H9 (cell line): ENCODE measurements around the gene CD4. TPM values are rescaled to one million over a fixed set of nuclear protein-coding genes. Genes with fewer than 3 reads are reported as not detected.

ENCODE experiments used
- DNase-seq: peaks from one replicate; pipeline ENCODE4 v3.0.0-alpha.2; 2017
- H2AFZ ChIP-seq: one replicate; pipeline ENCODE4 v1.6.1; 2013; ENCODE audit warnings: mild to moderate bottlenecking, low read length, control low read depth, moderate library complexity
- H2AK5ac ChIP-seq: 2 replicates; pipeline ENCODE4 v1.6.1; 2013; ENCODE audit warnings: low read length, control low read depth, mixed read lengths; ENCODE audit not compliant: insufficient read length
- H2BK120ac ChIP-seq: one replicate; pipeline ENCODE4 v1.6.1; 2013; ENCODE audit warnings: low read depth, mild to moderate bottlenecking, low read length, control low read depth, inconsistent platforms; ENCODE audit not compliant: poor library complexity, severe bottlenecking
- H2BK12ac ChIP-seq: 2 replicates; pipeline ENCODE4 v1.6.1; 2013; ENCODE audit warnings: low read length, control low read depth, mixed read lengths, low read depth; ENCODE audit not compliant: insufficient read length
- H2BK15ac ChIP-seq: 2 replicates; pipeline ENCODE4 v1.6.1; 2013; ENCODE audit warnings: low read depth, low read length, control low read depth
- H2BK20ac ChIP-seq: one replicate; pipeline ENCODE4 v1.6.1; 2013; ENCODE audit warnings: low read depth, mild to moderate bottlenecking, low read length, control low read depth, inconsistent platforms; ENCODE audit not compliant: poor library complexity, severe bottlenecking
- H2BK5ac ChIP-seq: 2 replicates; pipeline ENCODE4 v1.6.1; 2013; ENCODE audit warnings: low read length, control low read depth, mixed read lengths; ENCODE audit not compliant: insufficient read length
- H3K14ac ChIP-seq: 2 replicates; pipeline ENCODE4 v1.6.1; 2013; ENCODE audit warnings: low read length, control low read depth; ENCODE audit not compliant: insufficient read depth
- H3K18ac ChIP-seq: 2 replicates; pipeline ENCODE4 v1.6.1; 2013; ENCODE audit warnings: low read depth, mild to moderate bottlenecking, mixed read lengths, low read length, control low read depth; ENCODE audit not compliant: insufficient read length
- H3K23ac ChIP-seq: 2 replicates; pipeline ENCODE4 v1.6.1; 2013; ENCODE audit warnings: low read length, control low read depth, mixed read lengths, low read depth; ENCODE audit not compliant: insufficient read length
- H3K23me2 ChIP-seq: 2 replicates; pipeline ENCODE4 v1.6.1; 2013; ENCODE audit warnings: low read depth, mild to moderate bottlenecking, mixed read lengths, low read length, control low read depth; ENCODE audit not compliant: insufficient read length, poor library complexity, severe bottlenecking
- H3K27ac ChIP-seq: 2 replicates; pipeline ENCODE4 v1.5.1; 2013; ENCODE audit warnings: low read length, control low read depth, mixed read lengths, low read depth; ENCODE audit not compliant: insufficient read length
- H3K27me3 ChIP-seq: 2 replicates; pipeline ENCODE4 v1.6.1; 2013; ENCODE audit warnings: low read length, control low read depth, inconsistent platforms; ENCODE audit not compliant: insufficient read depth
- H3K4ac ChIP-seq: 2 replicates; pipeline ENCODE4 v1.6.1; 2013; ENCODE audit warnings: low read depth, mild to moderate bottlenecking, control low read depth, inconsistent platforms, low read length, moderate library complexity
- H3K4me1 ChIP-seq: 2 replicates; pipeline ENCODE4 v1.6.1; 2013; ENCODE audit warnings: low read length, control low read depth, inconsistent platforms; ENCODE audit not compliant: insufficient read depth
- H3K4me2 ChIP-seq: 2 replicates; pipeline ENCODE4 v1.6.1; 2013; ENCODE audit warnings: low read length, control low read depth, mixed read lengths; ENCODE audit not compliant: insufficient read length, insufficient read depth
- H3K56ac ChIP-seq: 2 replicates; pipeline ENCODE4 v1.6.1; 2013; ENCODE audit warnings: low read depth, mild to moderate bottlenecking, mixed read lengths, low read length, control low read depth; ENCODE audit not compliant: insufficient read length
- H3K79me1 ChIP-seq: 2 replicates; pipeline ENCODE4 v1.6.1; 2013; ENCODE audit warnings: low read depth, mild to moderate bottlenecking, moderate library complexity, low read length, control low read depth, inconsistent platforms; ENCODE audit not compliant: insufficient read depth, poor library complexity, severe bottlenecking
- H3K79me2 ChIP-seq: 2 replicates; pipeline ENCODE4 v1.6.1; 2013; ENCODE audit warnings: low read length, control low read depth, inconsistent platforms; ENCODE audit not compliant: insufficient read depth
- H3K9ac ChIP-seq: 2 replicates; pipeline ENCODE4 v1.6.1; 2013; ENCODE audit warnings: low read length, control low read depth, mixed read lengths; ENCODE audit not compliant: insufficient read length; ENCODE audit errors: extremely low read depth
- H3K9me3 ChIP-seq: one replicate; pipeline ENCODE4 v1.6.1; 2013; ENCODE audit warnings: low read depth, low read length, inconsistent platforms; ENCODE audit not compliant: control insufficient read depth
- H3T11ph ChIP-seq: one replicate; pipeline ENCODE4 v1.6.1; 2013; ENCODE audit warnings: mild to moderate bottlenecking, low read length, control low read depth, inconsistent platforms
- H4K20me1 ChIP-seq: one replicate; pipeline ENCODE4 v1.6.1; 2013; ENCODE audit not compliant: control insufficient read depth, insufficient read length, insufficient read depth
- H4K5ac ChIP-seq: 2 replicates; pipeline ENCODE4 v1.6.1; 2013; ENCODE audit warnings: low read depth, mild to moderate bottlenecking, mixed read lengths, low read length, control low read depth; ENCODE audit not compliant: insufficient read length
- H4K8ac ChIP-seq: replicated peaks from 2 replicates; pipeline ENCODE4 v1.6.1; 2013; ENCODE audit warnings: low read length, control low read depth, mixed read lengths, low read depth; ENCODE audit not compliant: insufficient read length
- H4K91ac ChIP-seq: 2 replicates; pipeline ENCODE4 v1.6.1; 2013; ENCODE audit warnings: low read depth, mild to moderate bottlenecking, moderate library complexity, mixed read lengths, low read length, control low read depth; ENCODE audit not compliant: insufficient read length
- H3K27ac Mint-ChIP-seq, 3 experiments: 2 replicates in 2 of 3; 3 replicates in 1 of 3; pipeline ENCODE4 v1.8.0; 2020 to 2021; ENCODE audit warnings: mixed read lengths in 3 of 3, mild to moderate bottlenecking in 1 of 3, moderate library complexity in 1 of 3
- H3K27me3 Mint-ChIP-seq: 2 replicates; pipeline ENCODE4 v1.8.0; 2021; ENCODE audit warnings: low read depth, mild to moderate bottlenecking, moderate library complexity, mixed read lengths
- H3K36me3 Mint-ChIP-seq, 3 experiments: 2 replicates in 2 of 3; 3 replicates in 1 of 3; pipeline ENCODE4 v1.8.0; 2020 to 2021; ENCODE audit warnings: low read depth in 3 of 3, mixed read lengths in 3 of 3; ENCODE audit not compliant: insufficient read depth in 1 of 3
- H3K4me1 Mint-ChIP-seq, 2 experiments: 2 replicates each; pipeline ENCODE4 v1.8.0; 2020; ENCODE audit warnings: mixed read lengths in 2 of 2
- H3K4me3 Mint-ChIP-seq, 2 experiments: 2 replicates in 1 of 2; 3 replicates in 1 of 2; pipeline ENCODE4 v1.8.0; 2020 to 2021; ENCODE audit warnings: mild to moderate bottlenecking in 2 of 2, mixed read lengths in 2 of 2, moderate library complexity in 1 of 2
- H3K9me3 Mint-ChIP-seq, 2 experiments: 2 replicates in 1 of 2; 3 replicates in 1 of 2; pipeline ENCODE4 v1.8.0; 2020; ENCODE audit warnings: mild to moderate bottlenecking in 2 of 2, mixed read lengths in 2 of 2, moderate library complexity in 1 of 2
- CTCF ChIP-seq: fragments of 200-600 bp; sonication (generic); conservative IDR thresholded peaks from 3 replicates; pipeline ENCODE4 v1.8.0; 2021; ENCODE audit warnings: antibody characterized with exemption, mild to moderate bottlenecking
- WGBS: extraction: QIAGEN DNeasy Blood & Tissue Kit; methylation state at CpG from one replicate; pipeline ENCODE4 v1.1.7; 2013; ENCODE audit warnings: missing lambda C conversion rate, low lambda C conversion rate, mixed read lengths; ENCODE audit not compliant: insufficient read length; ENCODE audit errors: extremely low coverage; 5-methylcytosine and 5-hydroxymethylcytosine counted together
- total RNA-seq: library from RNA; stranded (reverse); gene quantifications from 2 replicates; pipeline ENCODE4 v1.2.1, GENCODE V29; 2021

The CD4 gene
- total RNA-seq, 1 experiment from 2014 or later, result 1.1 TPM

GRCh38 chr12:6757028-6757690 lies 32.2 kb upstream of the CD4 start:
- no peak overlapping the region for H3K56ac ChIP-seq
- Mint-ChIP-seq H3K4me3 (no peak overlapping the region), H3K4me1 (peaks cover 29 to 49% of the 10 kb centered on the region in 2 experiments), H3K9me3 (no peaks in the 10 kb centered on the region), H3K27me3 (no peaks in the 10 kb centered on the region; the same call in 1 of the 2 replicates), H3K36me3 (peaks cover 0 to 4% (median 2%) of the 10 kb centered on the region in 3 experiments; a peak in 5 of 7 replicates), H3K27ac (peak overlapping the region in 1 of 3 experiments; percentile 1; a peak in 2 of 7 replicates)
- no peak overlapping the region for H4K8ac ChIP-seq
- H2AK5ac ChIP-seq, result no peak overlapping the region
- no peaks in the 10 kb centered on the region for H3K9me3 ChIP-seq
- no peak overlapping the region for H2BK120ac ChIP-seq
- no peak overlapping the region for H2BK15ac ChIP-seq
- H3K27ac ChIP-seq, result no peak overlapping the region
- no peak overlapping the region for H2BK12ac ChIP-seq
- H3K79me2 ChIP-seq, result peaks cover 2% of the 10 kb centered on the region; the same call in 1 of the 2 replicates
- H3K14ac ChIP-seq, result no peak overlapping the region
- H3K23me2 ChIP-seq, result no peaks in the 10 kb centered on the region
- no peaks in the 10 kb centered on the region for H3K27me3 ChIP-seq
- H3K23ac ChIP-seq, result no peak overlapping the region
- no peak overlapping the region for H3T11ph ChIP-seq
- no peak overlapping the region for H3K4ac ChIP-seq
- no peak overlapping the region for H2AFZ ChIP-seq
- H2BK20ac ChIP-seq, result no peak overlapping the region
- 0 out of 2 replicates have a peak, but pooled peaks cover 2% of the 10 kb centered on the region for H3K4me1 ChIP-seq
- DNase-seq, result no peak
- H4K5ac ChIP-seq, result no peak overlapping the region
- no peak overlapping the region for H3K18ac ChIP-seq
- no peak overlapping the region for H3K9ac ChIP-seq
- H2BK5ac ChIP-seq, result no peak overlapping the region
- no peak for TF ChIP-seq CTCF
- no peak overlapping the region for H4K91ac ChIP-seq
- H4K20me1 ChIP-seq, result no peaks in the 10 kb centered on the region
- no peak overlapping the region for H3K4me2 ChIP-seq
- H3K79me1 ChIP-seq, result no peaks in the 10 kb centered on the region
- WGBS, result no CpG with 5 or more reads among the region's 8 CpGs
